BLaER1 (cell line): ENCODE measurements around the gene SLC22A16.
A peak's percentile ranks its signal among the peaks of the same experiment; 100 is the strongest.

ENCODE experiments used
- H3K27ac ChIP-seq: shearing (Covaris generic); formaldehyde crosslinking; 2 replicates; pipeline ENCODE4 v1.8.1; 2022
- H3K27me3 ChIP-seq: shearing (Covaris generic); formaldehyde crosslinking; 2 replicates; pipeline ENCODE4 v1.8.1; 2022
- H3K36me3 ChIP-seq: shearing (Covaris generic); formaldehyde crosslinking; 2 replicates; pipeline ENCODE4 v1.8.1; 2022
- H3K4me1 ChIP-seq: shearing (Covaris generic); formaldehyde crosslinking; 2 replicates; pipeline ENCODE4 v1.8.1; 2022
- H3K4me2 ChIP-seq: shearing (Covaris generic); formaldehyde crosslinking; 2 replicates; pipeline ENCODE4 v1.8.1; 2022
- H3K4me3 ChIP-seq: shearing (Covaris generic); formaldehyde crosslinking; 2 replicates; pipeline ENCODE4 v1.8.1; 2022
- H3K9ac ChIP-seq: shearing (Covaris generic); formaldehyde crosslinking; 2 replicates; pipeline ENCODE4 v1.8.1; 2022
- H3K9me3 ChIP-seq: shearing (Covaris generic); formaldehyde crosslinking; 2 replicates; pipeline ENCODE4 v1.8.1; 2022
- H4K20me1 ChIP-seq: shearing (Covaris generic); formaldehyde crosslinking; 2 replicates; pipeline ENCODE4 v1.8.1; 2022
- Cebpa-rat ChIP-seq: shearing (Covaris generic); IDR thresholded peaks from 2 replicates; pipeline ENCODE4 v1.8.1; 2022

Gene SLC22A16

DNA sequence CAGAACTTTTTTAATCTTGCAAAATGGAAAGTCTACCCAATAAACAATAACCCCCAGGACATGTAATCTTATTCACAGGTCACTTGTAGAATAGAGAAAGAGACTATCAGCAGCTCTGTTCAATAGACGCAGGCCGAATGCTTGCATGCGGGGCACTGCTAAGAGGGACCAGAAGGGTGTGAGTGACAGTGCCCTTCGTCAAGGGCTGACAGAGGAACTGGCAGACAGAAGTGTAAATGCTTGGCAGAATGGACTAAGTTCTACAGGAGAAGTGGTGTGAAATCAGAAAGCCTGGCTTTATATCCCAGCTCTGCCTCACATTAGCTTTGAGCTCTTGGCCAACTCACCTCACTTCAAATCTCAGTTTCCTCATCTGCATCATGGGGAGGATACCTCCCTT is 82.0 kb downstream of the SLC22A16 start:
- no peak overlapping the region for H3K4me3 ChIP-seq
- H4K20me1 ChIP-seq, result no peaks in the 10 kb centered on the region
- H3K9ac ChIP-seq, result no peak overlapping the region
- H3K4me2 ChIP-seq, result no peak overlapping the region
- no peaks in the 10 kb centered on the region for H3K36me3 ChIP-seq
- H3K27me3 ChIP-seq, result peaks cover under 1% of the 10 kb centered on the region; the same call in 1 of the 2 replicates
- no peaks in the 10 kb centered on the region for H3K9me3 ChIP-seq
- peaks cover 13% of the 10 kb centered on the region for H3K4me1 ChIP-seq
- TF ChIP-seq Cebpa-rat, result no peak
- no peak overlapping the region for H3K27ac ChIP-seq

DNA sequence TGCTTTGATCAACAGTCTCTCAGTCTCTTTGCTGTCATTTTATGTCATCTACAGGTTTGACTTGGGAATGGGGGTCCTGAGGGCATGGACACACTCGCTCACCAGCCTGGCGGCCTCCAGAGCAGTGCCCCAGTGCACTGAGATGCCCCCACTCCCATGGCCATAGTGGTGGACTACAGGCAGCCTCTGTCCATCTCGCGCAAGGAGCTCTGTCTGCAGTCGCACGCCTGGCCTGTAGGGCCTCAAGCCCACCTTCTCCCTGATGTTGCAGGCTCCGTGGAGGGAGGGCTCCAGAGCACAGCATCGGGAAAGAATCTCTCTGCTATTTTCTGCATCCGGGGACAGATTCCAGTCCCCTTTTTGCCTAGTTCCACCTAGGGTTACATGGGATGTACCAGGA is 83.7 kb downstream of the SLC22A16 start:
- Histone ChIP-seq H3K27ac (no peak overlapping the region), H4K20me1 (no peaks in the 10 kb centered on the region), H3K4me1 (peaks cover 17% of the 10 kb centered on the region), H3K27me3 (no peaks in the 10 kb centered on the region), H3K4me3 (no peak overlapping the region), H3K36me3 (no peaks in the 10 kb centered on the region), H3K4me2 (no peak overlapping the region), H3K9me3 (no peaks in the 10 kb centered on the region), H3K9ac (no peak overlapping the region)
- no peak for TF ChIP-seq Cebpa-rat

DNA sequence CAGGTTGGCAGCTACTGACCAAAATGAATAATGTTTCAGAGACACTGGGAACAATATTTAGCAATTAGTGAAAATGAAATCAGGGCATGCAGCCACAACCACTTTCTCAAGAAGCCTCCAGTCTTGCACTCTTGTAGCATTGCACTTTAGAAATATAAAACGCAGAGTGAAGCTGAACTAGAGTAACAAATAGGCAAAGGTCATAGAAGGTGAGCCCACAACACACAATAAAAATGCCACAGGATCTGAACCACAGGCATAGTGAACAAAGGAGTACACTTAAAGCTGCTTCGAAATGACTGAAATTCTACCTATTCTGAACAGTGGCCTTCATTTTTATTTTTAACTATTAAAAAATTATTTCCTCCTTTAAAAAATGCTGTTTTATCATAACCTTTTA is 86.0 kb downstream of the SLC22A16 start:
- no peak overlapping the region for H3K9ac ChIP-seq
- H3K4me2 ChIP-seq, result peak overlapping the region; percentile 66
- H3K36me3 ChIP-seq, result no peaks in the 10 kb centered on the region
- no peaks in the 10 kb centered on the region for H4K20me1 ChIP-seq
- no peaks in the 10 kb centered on the region for H3K9me3 ChIP-seq
- no peak overlapping the region for H3K4me3 ChIP-seq
- H3K27ac ChIP-seq, result no peak overlapping the region
- H3K27me3 ChIP-seq, result no peaks in the 10 kb centered on the region
- H3K4me1 ChIP-seq, result peaks cover 17% of the 10 kb centered on the region
- no peak for TF ChIP-seq Cebpa-rat

DNA sequence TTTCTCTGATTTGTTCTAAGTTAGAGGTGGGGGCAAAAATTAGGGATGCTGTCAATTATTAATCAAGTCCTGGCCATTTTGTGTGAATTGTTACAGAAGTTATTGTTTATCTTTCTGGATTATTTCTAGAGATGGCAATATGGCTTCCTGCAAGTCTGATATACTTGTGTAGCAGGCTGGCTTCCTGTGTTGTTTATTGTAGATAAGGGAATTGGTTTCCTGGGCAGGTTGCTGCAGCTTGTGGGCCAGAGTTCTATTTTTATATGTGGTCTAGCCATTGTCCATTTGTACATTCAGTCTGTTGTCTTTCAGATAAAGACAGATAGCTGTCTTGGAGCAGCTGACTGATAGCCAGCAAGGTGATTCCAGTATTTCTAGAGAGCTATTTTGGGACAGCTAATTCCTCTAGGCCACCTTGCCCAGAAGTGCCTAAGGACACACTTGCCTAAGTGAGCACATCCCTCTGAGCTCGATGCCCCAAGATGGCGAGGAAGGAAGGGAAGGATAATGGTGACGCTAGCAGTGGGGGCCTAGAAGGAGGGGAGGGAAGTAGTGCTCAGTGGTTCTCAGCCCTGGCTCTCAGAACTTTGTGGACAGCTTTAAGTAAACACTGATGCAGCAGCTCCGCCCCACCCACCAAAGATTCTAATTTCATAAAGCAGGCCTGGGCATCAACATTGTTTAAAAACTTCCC is 86.6 kb downstream of the SLC22A16 start:
- H3K9ac ChIP-seq, result no peak overlapping the region
- no peaks in the 10 kb centered on the region for H3K9me3 ChIP-seq
- peak overlapping the region; percentile 66 for H3K4me2 ChIP-seq
- H3K27me3 ChIP-seq, result no peaks in the 10 kb centered on the region
- H3K27ac ChIP-seq, result no peak overlapping the region; the same call in 1 of the 2 replicates
- no peak for TF ChIP-seq Cebpa-rat
- no peaks in the 10 kb centered on the region for H3K36me3 ChIP-seq
- no peak overlapping the region for H3K4me3 ChIP-seq
- no peaks in the 10 kb centered on the region for H4K20me1 ChIP-seq
- peaks cover 17% of the 10 kb centered on the region for H3K4me1 ChIP-seq

DNA sequence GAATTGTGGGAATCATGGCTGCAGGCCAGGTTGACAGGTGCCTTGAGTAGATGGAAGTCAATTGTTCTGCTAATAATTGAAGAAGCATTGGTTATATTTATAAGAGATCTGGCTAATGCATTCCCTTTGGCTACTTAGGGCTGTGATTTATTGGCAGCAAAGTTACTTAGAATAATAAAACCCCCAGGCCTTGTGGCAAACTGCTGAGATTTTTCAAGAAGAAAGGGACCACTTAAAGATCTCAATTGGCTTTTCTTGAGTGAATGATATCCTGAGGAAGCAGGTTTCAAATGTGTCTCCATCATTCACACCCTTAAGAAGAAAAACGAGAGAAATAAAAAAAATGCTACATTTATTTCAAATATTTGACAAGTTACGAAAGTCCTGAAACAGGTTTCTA is 88.4 kb downstream of the SLC22A16 start:
- no peaks in the 10 kb centered on the region for H3K27me3 ChIP-seq
- no peak overlapping the region for H3K27ac ChIP-seq
- H3K36me3 ChIP-seq, result no peaks in the 10 kb centered on the region
- H4K20me1 ChIP-seq, result no peaks in the 10 kb centered on the region
- H3K9me3 ChIP-seq, result no peaks in the 10 kb centered on the region
- TF ChIP-seq Cebpa-rat, result no peak
- H3K9ac ChIP-seq, result no peak overlapping the region
- peaks cover 17% of the 10 kb centered on the region for H3K4me1 ChIP-seq
- no peak overlapping the region for H3K4me3 ChIP-seq
- H3K4me2 ChIP-seq, result no peak overlapping the region

DNA sequence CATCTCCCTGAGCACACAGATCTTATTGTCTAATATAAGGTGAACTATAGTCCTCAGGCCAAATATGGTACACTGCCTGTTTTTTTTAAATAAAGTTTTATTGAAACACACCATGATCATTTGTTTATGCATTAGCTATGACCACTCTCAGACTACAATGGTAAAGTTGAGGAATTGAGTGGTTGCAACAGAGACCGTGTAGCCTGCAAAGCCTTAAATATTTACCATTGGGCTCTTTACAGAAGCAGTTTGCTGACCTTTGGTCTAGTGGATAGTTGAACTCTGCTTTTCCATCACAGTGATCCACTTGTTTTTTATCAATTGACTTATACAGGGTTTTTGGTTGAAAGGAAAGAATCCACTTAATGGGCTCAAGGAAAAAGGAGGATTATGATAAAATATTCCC is 91.0 kb downstream of the SLC22A16 start:
- no peaks in the 10 kb centered on the region for H3K36me3 ChIP-seq
- H3K4me3 ChIP-seq, result no peak overlapping the region
- no peak overlapping the region for H3K4me2 ChIP-seq
- peaks cover 15% of the 10 kb centered on the region for H3K4me1 ChIP-seq
- no peak for TF ChIP-seq Cebpa-rat
- no peaks in the 10 kb centered on the region for H3K27me3 ChIP-seq
- H3K9ac ChIP-seq, result no peak overlapping the region
- no peak overlapping the region for H3K27ac ChIP-seq
- no peaks in the 10 kb centered on the region for H3K9me3 ChIP-seq
- H4K20me1 ChIP-seq, result no peaks in the 10 kb centered on the region

DNA sequence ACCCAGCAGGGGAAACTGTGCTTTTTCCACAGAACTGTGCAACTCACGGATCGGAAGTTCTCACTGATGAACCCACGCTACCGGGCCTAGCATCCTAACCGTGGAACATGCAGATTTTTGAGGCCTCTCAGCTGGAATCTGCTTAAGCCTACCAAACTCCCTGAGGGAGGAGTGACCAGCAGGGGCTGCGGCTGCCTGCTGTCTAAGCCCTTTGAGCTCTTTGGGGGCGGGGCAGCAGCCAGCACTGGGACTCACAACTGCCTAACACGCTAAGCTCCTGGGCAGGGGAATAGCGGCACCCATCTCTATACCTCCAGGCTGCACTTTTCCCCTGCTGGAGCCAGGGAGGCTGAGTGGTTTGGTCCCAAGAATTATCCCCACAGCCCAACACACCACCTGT is 97.9 kb downstream of the SLC22A16 start:
- no peaks in the 10 kb centered on the region for H4K20me1 ChIP-seq
- H3K4me1 ChIP-seq, result no peaks in the 10 kb centered on the region
- no peak overlapping the region for H3K4me3 ChIP-seq
- no peak overlapping the region for H3K4me2 ChIP-seq
- no peak overlapping the region for H3K9ac ChIP-seq
- no peaks in the 10 kb centered on the region for H3K27me3 ChIP-seq
- TF ChIP-seq Cebpa-rat, result no peak
- H3K9me3 ChIP-seq, result peaks cover 9% of the 10 kb centered on the region; the same call in 1 of the 2 replicates
- H3K27ac ChIP-seq, result no peak overlapping the region
- no peaks in the 10 kb centered on the region for H3K36me3 ChIP-seq
